Measurements from ENCODE around the gene CMTM2. TPM values are rescaled to one million over a fixed set of nuclear protein-coding genes. Genes with fewer than 3 reads are reported as not detected.
"Not testable (repeated sequence)": the region's sequence is repeated elsewhere in the genome, so short reads cannot be mapped to it uniquely, and the experiment has no call there.

Gene CMTM2
- total RNA-seq, 2 donors from 2014 or later: 0.78 to 1.3 TPM

DNA sequence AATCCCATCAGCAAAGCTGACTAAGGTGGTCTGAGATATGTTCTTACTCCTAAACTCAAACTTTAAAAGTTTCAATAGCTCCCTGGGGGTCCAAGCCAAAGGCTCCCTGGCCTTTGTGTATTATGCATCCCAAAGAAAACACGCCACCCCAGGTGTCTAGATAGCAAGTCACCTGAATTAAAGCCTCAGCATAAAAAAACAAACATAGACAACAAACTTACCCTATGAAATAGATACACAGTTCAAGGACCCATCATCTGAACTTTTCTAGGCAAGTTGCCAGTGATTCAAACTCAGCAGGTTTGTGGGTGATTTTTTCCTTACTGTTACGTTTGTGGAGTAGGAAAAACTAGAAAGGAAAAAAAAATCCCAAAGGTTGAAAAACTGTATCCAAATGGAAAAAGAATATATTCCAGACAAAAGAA, 37.8 kb downstream of the CMTM2 start:
- H3K9me3 Mint-ChIP-seq: no peaks in the 10 kb centered on the region
- no peaks in the 10 kb centered on the region for H3K27me3 Mint-ChIP-seq
- no peak overlapping the region for H3K4me3 Mint-ChIP-seq
- ATAC-seq (replicated peaks): no peak
- no peaks in the 10 kb centered on the region for H3K4me1 Mint-ChIP-seq
- peak overlapping the region; percentile 61 for H3K27ac Mint-ChIP-seq
- H3K36me3 Mint-ChIP-seq (ENCODE audit: low read depth): peaks cover 21% of the 10 kb centered on the region

DNA sequence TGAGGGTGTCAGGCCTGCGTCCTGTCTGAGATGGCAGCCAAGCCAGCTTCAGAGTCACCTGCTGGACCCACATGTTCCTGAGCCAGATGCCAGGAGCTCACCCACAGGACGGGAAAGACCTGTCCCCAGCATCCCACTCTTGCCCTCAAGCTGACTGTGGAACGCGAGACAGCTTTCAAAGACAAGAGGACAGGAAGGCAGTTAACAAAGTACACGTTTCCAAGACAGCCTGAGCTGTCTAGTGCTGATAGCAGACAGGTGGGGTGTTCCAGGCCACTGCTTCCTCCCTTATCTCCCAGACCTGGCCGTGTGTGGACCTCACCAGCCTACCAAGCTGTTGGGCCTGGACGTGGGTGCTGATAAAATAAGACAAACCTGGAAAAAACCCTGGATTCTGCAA, 38.5 kb downstream of the CMTM2 start:
- Mint-ChIP-seq H3K36me3 (ENCODE audit: low read depth) (peaks cover 14% of the 10 kb centered on the region), H3K27ac (peak overlapping the region; percentile 61), H3K9me3 (no peaks in the 10 kb centered on the region), H3K4me3 (no peak overlapping the region), H3K27me3 (no peaks in the 10 kb centered on the region), H3K4me1 (no peaks in the 10 kb centered on the region)
- no peak for ATAC-seq (replicated peaks)

DNA sequence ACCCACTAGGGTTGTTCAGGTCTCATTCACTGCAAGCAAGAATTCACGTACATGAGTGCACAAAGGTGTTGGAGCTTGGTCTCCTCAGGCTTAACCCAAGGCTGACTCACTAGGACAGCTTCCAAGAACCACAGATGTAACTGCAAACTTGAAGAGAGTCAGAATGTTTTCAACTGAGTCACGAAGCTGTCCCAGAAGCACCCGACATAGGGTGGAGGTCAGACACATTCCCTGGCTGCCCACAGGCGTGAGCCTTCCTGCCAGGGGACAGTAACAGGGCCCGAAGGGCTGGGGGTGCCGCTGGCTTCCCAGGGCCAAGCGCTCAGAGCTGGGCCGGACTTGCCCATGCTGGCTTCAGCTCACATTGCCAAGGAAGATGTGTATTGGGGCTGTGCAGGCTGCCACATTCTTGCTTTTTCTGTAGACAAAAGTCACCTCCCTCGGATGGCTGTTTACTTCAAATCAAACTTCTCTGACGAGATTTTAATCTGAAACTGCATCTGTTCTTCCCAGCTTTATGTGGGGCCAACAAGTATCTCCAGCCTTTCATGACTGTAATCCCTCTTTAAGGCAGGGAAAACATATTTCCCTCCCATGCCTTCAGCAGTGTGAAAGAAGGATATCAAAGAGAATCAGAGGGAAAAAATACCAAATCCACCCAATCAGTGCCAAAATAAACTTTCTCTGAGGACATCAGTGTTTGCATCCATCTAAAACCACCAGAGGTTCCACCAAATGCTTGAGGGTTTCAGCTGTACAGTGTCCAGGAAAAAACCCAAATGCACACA, 39.5 kb downstream of the CMTM2 start:
- Mint-ChIP-seq H3K4me3 (no peak overlapping the region), H3K9me3 (no peaks in the 10 kb centered on the region), H3K4me1 (no peaks in the 10 kb centered on the region), H3K27ac (no peak overlapping the region), H3K36me3 (ENCODE audit: low read depth) (peaks cover 5% of the 10 kb centered on the region), H3K27me3 (no peaks in the 10 kb centered on the region)
- ATAC-seq (replicated peaks): peak; percentile 62

DNA sequence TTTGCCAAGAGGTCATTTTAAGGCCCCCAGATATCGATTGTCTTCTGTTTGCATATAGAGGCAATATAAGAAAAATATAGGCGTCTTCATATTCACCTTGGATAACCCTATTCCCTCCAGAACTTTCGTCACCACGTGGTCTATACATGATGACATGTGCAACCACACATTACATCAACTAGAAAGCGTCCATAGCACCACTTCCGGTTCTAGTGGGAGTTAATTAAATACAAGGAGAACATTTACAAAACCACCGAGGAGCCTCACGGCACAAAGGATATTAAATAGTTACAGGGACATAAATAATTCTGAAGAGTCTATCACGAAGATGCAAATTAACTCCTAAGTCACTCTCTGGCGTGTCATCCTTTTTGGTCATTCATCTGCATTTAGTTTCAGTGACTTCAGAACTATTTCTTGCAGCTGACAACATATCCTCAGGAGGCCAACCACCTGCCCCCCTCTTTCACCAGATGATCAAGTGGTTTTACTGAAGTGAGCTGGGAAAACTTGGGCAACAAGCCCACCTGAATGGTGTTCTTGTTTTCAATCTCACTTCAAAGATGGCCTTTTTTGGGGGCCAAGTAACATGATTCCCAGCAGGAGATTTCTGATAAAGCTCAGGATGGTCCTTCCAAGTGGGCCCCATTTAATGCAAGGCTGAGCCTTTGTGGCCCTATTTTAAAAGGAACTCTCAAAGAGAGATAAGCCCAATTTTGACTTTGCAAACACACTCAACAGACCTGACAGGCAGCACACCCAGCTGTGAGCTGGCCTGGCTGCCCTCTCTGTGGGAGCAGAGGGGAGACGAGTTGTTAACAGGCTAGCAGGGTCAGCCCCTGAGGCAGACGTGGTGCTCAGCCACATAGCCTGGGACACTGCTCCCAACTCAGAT, 40.5 kb downstream of the CMTM2 start:
- Mint-ChIP-seq H3K9me3 (no peaks in the 10 kb centered on the region), H3K4me3 (no peak overlapping the region), H3K27me3 (no peaks in the 10 kb centered on the region), H3K4me1 (no peaks in the 10 kb centered on the region), H3K36me3 (ENCODE audit: low read depth) (peaks cover 3% of the 10 kb centered on the region), H3K27ac (no peak overlapping the region)
- ATAC-seq (replicated peaks): no peak

DNA sequence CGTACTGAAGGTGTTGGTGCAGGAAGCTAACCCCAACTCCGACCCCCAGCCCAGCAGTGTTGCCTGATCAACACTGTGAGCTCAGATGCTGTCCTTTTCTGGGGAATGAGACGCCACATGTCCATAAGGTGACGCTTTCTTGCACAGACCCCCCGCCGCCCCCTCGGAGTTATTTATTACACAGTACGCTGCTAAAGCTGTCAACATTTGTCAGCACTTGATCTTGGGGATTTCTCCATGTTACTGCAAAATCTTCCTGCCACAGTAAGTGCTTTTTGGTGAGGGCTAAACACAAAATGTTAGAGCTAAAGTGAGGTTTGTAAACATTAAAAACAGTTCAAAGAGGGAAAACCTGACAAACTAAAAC, 41.1 kb downstream of the CMTM2 start:
- H3K4me3 Mint-ChIP-seq: no peak overlapping the region
- no peaks in the 10 kb centered on the region for H3K36me3 Mint-ChIP-seq (ENCODE audit: low read depth)
- H3K9me3 Mint-ChIP-seq: no peaks in the 10 kb centered on the region
- ATAC-seq (replicated peaks): no peak
- no peaks in the 10 kb centered on the region for H3K27me3 Mint-ChIP-seq
- no peaks in the 10 kb centered on the region for H3K4me1 Mint-ChIP-seq
- H3K27ac Mint-ChIP-seq: no peak overlapping the region

DNA sequence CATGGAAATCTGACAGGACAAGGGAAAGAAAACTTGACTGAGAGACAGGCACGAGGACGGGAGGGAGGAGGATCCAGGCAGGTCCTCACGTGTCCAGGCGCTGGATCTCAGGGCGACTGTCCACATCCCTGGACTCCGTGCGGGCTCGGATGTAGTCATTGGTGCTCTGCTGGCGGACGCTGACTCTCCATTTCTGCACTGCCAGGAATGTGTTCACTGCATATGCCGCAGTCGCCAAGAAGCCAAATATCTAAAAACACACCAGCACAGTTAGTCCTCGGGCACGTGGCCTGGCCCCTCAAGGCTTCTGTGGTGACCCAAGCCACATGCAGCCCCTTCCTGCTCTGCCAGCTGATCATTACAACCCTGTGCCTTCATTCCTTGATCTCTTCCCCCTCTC, 42.7 kb downstream of the CMTM2 start:
- H3K4me3 Mint-ChIP-seq: no peak overlapping the region
- ATAC-seq (replicated peaks): no peak
- H3K27me3 Mint-ChIP-seq: no peaks in the 10 kb centered on the region

DNA sequence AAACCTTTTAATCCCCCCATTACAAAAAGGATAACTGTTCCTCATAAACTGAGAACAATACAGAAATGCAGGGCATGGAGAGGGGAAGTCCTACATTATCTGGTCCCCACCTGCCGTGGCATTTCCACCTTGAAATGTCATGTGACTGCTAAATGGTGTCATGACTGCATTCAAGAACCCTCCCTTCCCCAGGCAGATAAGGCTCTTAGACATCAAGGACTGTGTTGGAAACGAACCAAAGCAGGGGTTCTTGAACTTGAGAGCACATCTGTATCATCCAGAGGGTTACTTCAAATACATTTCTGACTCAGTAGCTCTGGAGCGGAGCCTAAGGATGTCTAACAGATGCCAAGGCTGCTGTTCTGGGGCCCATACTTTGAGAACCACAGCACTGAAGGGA, 43.6 kb downstream of the CMTM2 start:
- ATAC-seq (replicated peaks): no peak
- Mint-ChIP-seq H3K36me3 (ENCODE audit: low read depth) (no peaks in the 10 kb centered on the region), H3K27ac (no peak overlapping the region), H3K9me3 (no peaks in the 10 kb centered on the region), H3K27me3 (no peaks in the 10 kb centered on the region), H3K4me3 (no peak overlapping the region), H3K4me1 (no peaks in the 10 kb centered on the region)

More for the DNA sequence above, 42.7 kb downstream of the CMTM2 start:
- no peaks in the 10 kb centered on the region for H3K36me3 Mint-ChIP-seq (ENCODE audit: low read depth)
- no peaks in the 10 kb centered on the region for H3K9me3 Mint-ChIP-seq
- H3K4me1 Mint-ChIP-seq: no peaks in the 10 kb centered on the region
- H3K27ac Mint-ChIP-seq: no peak overlapping the region

DNA sequence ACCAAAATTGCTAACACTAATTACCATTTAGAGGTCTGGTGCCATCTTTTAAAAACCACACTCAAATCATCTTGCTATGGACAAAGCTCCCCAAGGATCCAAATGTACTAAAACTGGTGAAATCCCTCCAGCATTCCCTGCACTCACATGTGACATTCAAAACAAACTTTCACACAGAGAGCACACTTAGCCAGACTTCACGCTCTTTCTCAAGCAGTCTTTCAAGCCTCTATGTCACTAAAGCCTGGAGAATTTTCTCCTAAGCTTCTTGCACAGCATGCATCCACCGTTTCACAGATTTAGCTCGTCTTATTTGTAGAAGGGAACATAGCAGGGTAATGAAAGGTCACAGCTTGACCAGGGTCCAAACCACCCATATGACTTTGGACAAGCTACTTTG, 44.5 kb downstream of the CMTM2 start:
- no peak overlapping the region for H3K27ac Mint-ChIP-seq
- no peak for ATAC-seq (replicated peaks)
- no peak overlapping the region for H3K4me3 Mint-ChIP-seq
- H3K9me3 Mint-ChIP-seq: no peaks in the 10 kb centered on the region
- H3K27me3 Mint-ChIP-seq: no peaks in the 10 kb centered on the region
- H3K36me3 Mint-ChIP-seq (ENCODE audit: low read depth): no peaks in the 10 kb centered on the region
- no peaks in the 10 kb centered on the region for H3K4me1 Mint-ChIP-seq

DNA sequence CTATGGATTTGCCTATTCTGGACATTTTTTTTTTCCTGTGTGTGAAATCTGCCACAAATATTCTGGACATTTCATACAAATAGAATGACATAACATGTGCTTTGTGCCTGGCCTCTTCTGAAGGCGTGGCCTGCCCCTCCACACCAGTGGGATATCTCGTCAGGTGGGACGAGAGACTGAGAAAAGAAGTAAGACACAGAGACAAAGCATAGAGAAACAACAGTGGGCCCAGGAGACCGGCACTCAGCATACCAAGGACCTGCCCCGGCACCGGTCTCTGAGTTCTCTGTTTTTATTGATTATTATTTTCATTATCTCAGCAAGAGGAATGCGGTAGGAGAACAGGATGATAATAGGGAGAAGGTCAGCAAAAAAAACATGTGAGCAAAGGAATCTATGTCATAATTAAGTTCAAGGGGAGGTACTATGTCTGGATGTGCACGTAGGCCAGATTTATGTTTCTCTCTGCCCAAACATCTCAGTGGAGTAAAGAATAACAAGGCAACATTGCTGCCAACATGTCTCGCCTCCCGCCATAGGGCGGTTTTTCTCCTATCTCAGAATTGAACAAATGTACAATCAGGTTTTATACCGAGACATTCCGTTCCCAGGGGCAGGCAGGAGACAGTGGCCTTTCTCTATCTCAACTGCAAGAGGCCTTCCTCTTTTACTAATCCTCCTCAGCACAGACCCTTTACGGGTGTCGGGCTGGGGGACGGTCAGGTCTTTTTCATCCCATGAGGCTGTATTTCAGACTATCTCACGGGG, 48.5 kb downstream of the CMTM2 start:
- H3K4me1 Mint-ChIP-seq; H3K36me3 Mint-ChIP-seq (ENCODE audit: low read depth); H3K27ac Mint-ChIP-seq: not testable (repeated sequence)

DNA sequence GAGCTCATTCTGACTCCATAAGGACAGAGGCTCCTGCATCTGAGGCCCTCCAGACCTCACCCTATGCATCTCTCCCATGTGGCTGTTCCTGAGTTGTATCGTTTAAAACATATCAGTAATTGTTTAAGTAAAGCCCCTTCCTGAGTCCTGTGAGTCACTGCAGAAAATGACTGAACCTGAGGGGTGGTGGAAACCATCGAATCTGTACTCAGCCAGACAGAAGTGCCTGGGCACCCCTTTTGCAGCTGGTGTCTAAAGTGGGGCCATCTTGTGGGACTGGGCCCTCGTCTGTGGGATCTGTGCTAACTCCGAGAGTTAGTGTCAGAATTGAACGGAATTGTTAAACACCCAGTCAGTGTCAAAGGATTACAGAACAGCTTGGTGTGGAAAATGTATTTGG, 50.6 kb downstream of the CMTM2 start:
- no peaks in the 10 kb centered on the region for H3K4me1 Mint-ChIP-seq
- no peak for ATAC-seq (replicated peaks)

More for the DNA sequence above, 48.5 kb downstream of the CMTM2 start:
- not testable (repeated sequence) for H3K9me3 Mint-ChIP-seq; H3K4me3 Mint-ChIP-seq; H3K27me3 Mint-ChIP-seq; ATAC-seq (replicated peaks)

DNA sequence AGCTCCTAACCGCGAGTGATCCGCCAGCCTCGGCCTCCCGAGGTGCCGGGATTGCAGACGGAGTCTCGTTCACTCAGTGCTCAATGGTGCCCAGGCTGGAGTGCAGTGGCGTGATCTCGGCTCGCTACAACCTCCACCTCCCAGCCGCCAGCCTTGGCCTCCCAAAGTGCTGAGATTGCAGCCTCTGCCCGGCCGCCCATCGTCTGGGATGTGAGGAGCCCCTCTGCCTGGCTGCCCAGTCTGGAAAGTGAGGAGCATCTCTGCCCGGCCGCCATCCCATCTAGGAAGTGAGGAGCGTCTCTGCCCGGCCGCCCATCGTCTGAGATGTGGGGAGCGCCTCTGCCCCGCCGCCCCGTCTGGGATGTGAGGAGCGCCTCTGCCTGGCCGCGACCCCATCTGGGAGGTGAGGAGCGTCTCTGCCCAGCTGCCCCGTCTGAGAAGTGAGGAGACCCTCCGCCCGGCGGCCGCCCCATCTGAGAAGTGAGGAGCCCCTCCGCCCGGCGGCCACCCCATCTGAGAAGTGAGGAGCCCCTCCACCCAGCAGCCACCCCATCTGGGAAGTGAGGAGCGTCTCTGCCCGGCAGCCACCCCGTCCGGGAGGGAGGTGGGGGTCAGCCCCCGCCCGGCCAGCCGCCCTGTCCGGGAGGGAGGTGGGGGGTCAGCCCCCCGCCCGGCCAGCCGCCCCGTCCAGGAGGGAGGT, 51.4 kb downstream of the CMTM2 start:
- not testable (repeated sequence) for H3K27ac Mint-ChIP-seq; H3K4me3 Mint-ChIP-seq; ATAC-seq (replicated peaks); H3K4me1 Mint-ChIP-seq; H3K9me3 Mint-ChIP-seq; H3K36me3 Mint-ChIP-seq (ENCODE audit: low read depth); H3K27me3 Mint-ChIP-seq

More for the DNA sequence above, 50.6 kb downstream of the CMTM2 start:
- Mint-ChIP-seq H3K27me3 (no peaks in the 10 kb centered on the region), H3K9me3 (no peaks in the 10 kb centered on the region), H3K4me3 (no peak overlapping the region), H3K27ac (no peak overlapping the region), H3K36me3 (ENCODE audit: low read depth) (no peaks in the 10 kb centered on the region)

DNA sequence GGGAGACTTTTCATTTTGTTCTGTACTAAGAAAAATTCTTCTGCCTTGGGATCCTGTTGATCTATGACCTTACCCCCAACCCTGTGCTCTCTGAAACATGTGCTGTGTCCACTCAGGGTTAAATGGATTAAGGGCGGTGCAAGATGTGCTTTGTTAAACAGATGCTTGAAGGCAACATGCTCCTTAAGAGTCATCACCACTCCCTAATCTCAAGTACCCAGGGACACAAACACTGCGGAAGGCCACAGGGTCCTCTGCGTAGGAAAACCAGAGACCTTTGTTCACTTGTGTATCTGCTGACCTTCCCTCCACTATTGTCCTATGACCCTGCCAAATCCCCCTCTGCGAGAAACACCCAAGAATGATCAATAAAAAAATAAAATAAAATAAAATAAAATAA, 52.3 kb downstream of the CMTM2 start:
- not testable (repeated sequence) for H3K4me1 Mint-ChIP-seq; H3K36me3 Mint-ChIP-seq (ENCODE audit: low read depth); H3K4me3 Mint-ChIP-seq; H3K9me3 Mint-ChIP-seq; H3K27me3 Mint-ChIP-seq; H3K27ac Mint-ChIP-seq; ATAC-seq (replicated peaks)

DNA sequence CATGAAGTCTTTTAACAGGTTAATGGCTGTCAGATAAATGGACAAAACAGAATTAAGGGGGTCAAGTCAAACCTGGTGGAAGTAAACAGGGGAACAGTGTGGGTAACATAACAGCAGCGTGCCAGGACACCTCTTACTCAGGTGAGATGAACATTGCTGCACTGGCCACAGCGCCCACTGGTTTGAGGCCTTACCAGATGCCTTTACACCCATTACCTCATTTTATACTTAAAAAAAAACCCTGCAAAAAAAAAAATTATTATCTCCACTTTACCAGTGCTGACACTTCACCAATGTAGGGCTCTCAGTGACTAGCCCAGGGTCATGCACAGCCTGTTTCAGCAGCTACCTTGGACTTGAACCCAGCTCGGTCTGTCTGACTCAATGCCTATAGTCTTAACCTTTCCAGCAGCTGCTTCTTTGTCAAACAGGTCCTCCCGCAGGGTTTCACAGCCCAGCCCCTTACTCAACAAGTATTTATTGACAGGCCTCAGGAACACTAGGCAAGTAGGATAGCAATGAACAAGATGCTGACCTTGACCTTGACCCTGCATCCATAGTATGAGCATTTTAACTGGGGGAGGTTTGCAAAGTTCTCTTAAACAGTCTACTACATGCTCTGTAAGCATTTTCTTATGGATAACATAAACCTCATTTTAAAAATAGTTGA, 55.4 kb downstream of the CMTM2 start:
- Mint-ChIP-seq H3K27me3 (no peaks in the 10 kb centered on the region), H3K4me3 (no peak overlapping the region), H3K36me3 (ENCODE audit: low read depth) (no peaks in the 10 kb centered on the region), H3K9me3 (no peaks in the 10 kb centered on the region), H3K27ac (no peak overlapping the region), H3K4me1 (no peaks in the 10 kb centered on the region)
- no peak for ATAC-seq (replicated peaks)

DNA sequence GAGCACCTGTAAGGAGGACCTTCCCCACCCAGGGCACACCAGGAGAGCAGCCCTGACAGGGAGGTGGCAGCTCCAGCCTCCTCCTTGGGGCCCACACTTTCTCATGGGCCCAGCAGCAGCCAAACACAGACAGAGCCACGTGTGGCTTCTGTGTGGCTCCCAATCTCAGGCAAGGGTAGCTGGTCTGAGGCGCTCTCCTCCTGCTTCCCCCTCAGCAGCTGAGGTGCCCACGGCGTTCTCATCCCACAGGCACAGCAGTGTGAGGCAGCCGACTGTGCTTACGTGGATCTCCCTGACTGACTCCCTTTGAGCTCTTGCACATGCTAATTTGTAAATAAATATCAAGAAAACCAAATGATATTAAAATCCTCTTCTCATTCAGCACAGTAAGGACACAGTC, 56.1 kb downstream of the CMTM2 start:
- no peak overlapping the region for H3K27ac Mint-ChIP-seq
- H3K4me1 Mint-ChIP-seq: no peaks in the 10 kb centered on the region
- ATAC-seq (replicated peaks): no peak
- no peak overlapping the region for H3K4me3 Mint-ChIP-seq
- H3K9me3 Mint-ChIP-seq: no peaks in the 10 kb centered on the region
- no peaks in the 10 kb centered on the region for H3K27me3 Mint-ChIP-seq
- H3K36me3 Mint-ChIP-seq (ENCODE audit: low read depth): no peaks in the 10 kb centered on the region

All from activated T-helper 17 cell treated with anti-CD3 and anti-CD28 coated beads, Interleukin-2, amount 50 U/mL, for 72 hours (primary cell).